ENCODE data around the gene MPI. TPM values are rescaled to one million over a fixed set of nuclear protein-coding genes. Genes with fewer than 3 reads are reported as not detected.

Gene MPI
- total RNA-seq, 1 experiment from 2014 or later: 30.8 TPM

GRCh38 chr15:74867466-74868038, 22.3 kb upstream of the MPI start:
- ChIA-PET POLR2A (interaction anchor here (1.6 kb wide), 1 partner anchor 39 kb away, joined by 5 read pairs; no protein-coding TSS in a partner anchor), CTCF (interaction anchor here (0.7 kb wide), 1 partner anchor 465 kb away, joined by 3 read pairs; no protein-coding TSS in a partner anchor)
- H3K9me3 Mint-ChIP-seq (ENCODE audit: unreplicated experiment): no peaks in the 10 kb centered on the region
- intact Hi-C loops (cut with micrococcal nuclease): no loop called here
- DNase-seq (ENCODE audit: unreplicated experiment): no peak
- no peaks in the 10 kb centered on the region for H3K27me3 Mint-ChIP-seq (ENCODE audit: insufficient read depth, unreplicated experiment)
- BruUV-seq (replicated peaks): no TSS peak
- H3K4me1 Mint-ChIP-seq (ENCODE audit: insufficient read depth, unreplicated experiment): peaks cover 49% of the 10 kb centered on the region
- peaks cover 10% of the 10 kb centered on the region for H3K36me3 Mint-ChIP-seq (ENCODE audit: insufficient read depth, unreplicated experiment)
- TF ChIP-seq, protein P1, sequence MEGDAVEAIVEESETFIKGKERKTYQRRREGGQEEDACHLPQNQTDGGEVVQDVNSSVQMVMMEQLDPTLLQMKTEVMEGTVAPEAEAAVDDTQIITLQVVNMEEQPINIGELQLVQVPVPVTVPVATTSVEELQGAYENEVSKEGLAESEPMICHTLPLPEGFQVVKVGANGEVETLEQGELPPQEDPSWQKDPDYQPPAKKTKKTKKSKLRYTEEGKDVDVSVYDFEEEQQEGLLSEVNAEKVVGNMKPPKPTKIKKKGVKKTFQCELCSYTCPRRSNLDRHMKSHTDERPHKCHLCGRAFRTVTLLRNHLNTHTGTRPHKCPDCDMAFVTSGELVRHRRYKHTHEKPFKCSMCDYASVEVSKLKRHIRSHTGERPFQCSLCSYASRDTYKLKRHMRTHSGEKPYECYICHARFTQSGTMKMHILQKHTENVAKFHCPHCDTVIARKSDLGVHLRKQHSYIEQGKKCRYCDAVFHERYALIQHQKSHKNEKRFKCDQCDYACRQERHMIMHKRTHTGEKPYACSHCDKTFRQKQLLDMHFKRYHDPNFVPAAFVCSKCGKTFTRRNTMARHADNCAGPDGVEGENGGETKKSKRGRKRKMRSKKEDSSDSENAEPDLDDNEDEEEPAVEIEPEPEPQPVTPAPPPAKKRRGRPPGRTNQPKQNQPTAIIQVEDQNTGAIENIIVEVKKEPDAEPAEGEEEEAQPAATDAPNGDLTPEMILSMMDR (IDR thresholded peaks at IDR 0.05; ENCODE audit: unreplicated experiment): no peak
- H3K27ac Mint-ChIP-seq (ENCODE audit: low read depth, unreplicated experiment): no peak overlapping the region
- H3K4me3 Mint-ChIP-seq (ENCODE audit: unreplicated experiment): no peak overlapping the region

- TF ChIP-seq, protein P1 (IDR thresholded peaks at IDR 0.05; ENCODE audit: unreplicated experiment): no peak
- intact Hi-C loops (cut with micrococcal nuclease): no loop called here
- ChIA-PET CTCF (interaction anchor here (0.9 kb wide), 1 partner anchor 38 kb away, joined by 3 read pairs; no protein-coding TSS in a partner anchor), POLR2A (interaction anchor here (1.6 kb wide), 1 partner anchor 38 kb away, joined by 5 read pairs; no protein-coding TSS in a partner anchor)
- BruUV-seq (replicated peaks): no TSS peak
- no peak overlapping the region for H3K4me3 Mint-ChIP-seq (ENCODE audit: unreplicated experiment)
- H3K36me3 Mint-ChIP-seq (ENCODE audit: insufficient read depth, unreplicated experiment): peaks cover 15% of the 10 kb centered on the region
- H3K27me3 Mint-ChIP-seq (ENCODE audit: insufficient read depth, unreplicated experiment): no peaks in the 10 kb centered on the region
- no peak for DNase-seq (ENCODE audit: unreplicated experiment)
- H3K9me3 Mint-ChIP-seq (ENCODE audit: unreplicated experiment): no peaks in the 10 kb centered on the region
- no peak overlapping the region for H3K27ac Mint-ChIP-seq (ENCODE audit: low read depth, unreplicated experiment)
- H3K4me1 Mint-ChIP-seq (ENCODE audit: insufficient read depth, unreplicated experiment): peaks cover 53% of the 10 kb centered on the region
Measured at GRCh38 chr15:74868059-74868458, 21.8 kb upstream of the MPI start.

DNA sequence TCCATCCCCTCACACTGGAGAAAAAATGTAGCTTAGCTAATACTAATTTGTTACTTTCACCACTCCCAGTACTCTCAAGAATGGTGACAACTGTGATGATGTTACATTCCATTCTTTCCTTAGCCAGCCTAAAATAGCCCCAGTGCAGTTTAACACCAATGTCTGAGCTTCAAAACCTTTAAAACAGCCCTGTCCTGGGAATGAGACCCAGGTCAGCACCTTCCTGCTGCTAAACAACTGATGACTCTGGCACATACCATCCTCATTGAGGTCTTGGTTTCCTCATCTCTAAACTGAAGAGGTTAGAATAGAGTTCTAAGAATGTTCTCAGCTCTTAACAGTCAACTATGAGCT, 20.5 kb upstream of the MPI start:
- no TSS peak for BruUV-seq (replicated peaks)
- no peaks in the 10 kb centered on the region for H3K9me3 Mint-ChIP-seq (ENCODE audit: unreplicated experiment)
- intact Hi-C loops (cut with micrococcal nuclease): no loop called here
- peak overlapping the region; percentile 70 for H3K4me3 Mint-ChIP-seq (ENCODE audit: unreplicated experiment)
- TF ChIP-seq, protein P1 (IDR thresholded peaks at IDR 0.05; ENCODE audit: unreplicated experiment): no peak
- H3K36me3 Mint-ChIP-seq (ENCODE audit: insufficient read depth, unreplicated experiment): peaks cover 16% of the 10 kb centered on the region
- ChIA-PET CTCF (interaction anchor here (0.6 to 2.4 kb wide), 10 partner anchors 25 to 220 kb away, joined by 3 to 24 read pairs (median 6); partner anchors contain the start of gene ULK3), POLR2A (interaction anchor here (0.6 to 2.9 kb wide), 9 partner anchors 10 to 51 kb away, joined by 4 to 29 read pairs (median 16); partner anchors contain the start of genes FAM219B, MPI and ULK3)
- peak overlapping the region; percentile 79 for H3K27ac Mint-ChIP-seq (ENCODE audit: low read depth, unreplicated experiment)
- DNase-seq (ENCODE audit: unreplicated experiment): no peak
- peaks cover 42% of the 10 kb centered on the region for H3K4me1 Mint-ChIP-seq (ENCODE audit: insufficient read depth, unreplicated experiment)
- H3K27me3 Mint-ChIP-seq (ENCODE audit: insufficient read depth, unreplicated experiment): no peaks in the 10 kb centered on the region

DNA sequence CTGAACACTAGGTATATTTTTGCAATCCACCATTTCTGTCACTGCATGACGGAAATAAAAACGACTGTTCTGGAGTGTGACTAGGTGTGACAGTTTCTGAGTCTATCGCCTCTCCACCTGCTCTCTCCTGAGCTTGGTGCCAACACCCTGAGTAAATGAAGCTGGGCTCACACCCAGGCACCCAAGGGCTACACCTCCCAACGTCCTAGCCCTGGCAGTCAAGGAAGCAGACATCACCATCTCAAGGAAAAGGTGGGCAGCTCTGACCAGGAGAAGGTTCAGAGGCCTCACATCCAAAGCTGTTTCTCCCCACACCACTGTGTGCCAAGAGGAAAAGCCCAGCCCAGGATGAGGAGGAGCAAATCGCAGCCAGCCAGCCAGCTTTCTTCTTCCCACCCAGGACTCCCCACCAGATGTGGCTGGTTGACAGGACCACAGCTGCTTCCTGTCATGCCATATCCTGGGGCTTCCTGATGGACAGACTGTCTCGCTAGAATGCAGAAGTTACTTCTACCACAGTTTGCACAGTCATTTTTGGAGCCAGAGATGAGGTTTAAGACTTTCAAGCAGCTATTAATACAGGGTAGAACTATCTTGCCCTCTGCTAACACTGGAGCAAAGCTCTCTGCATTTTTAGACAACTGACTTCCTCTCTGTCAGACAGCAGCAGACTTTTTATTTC, 20.0 kb upstream of the MPI start:
- ChIA-PET POLR2A (interaction anchor here (0.6 to 2.9 kb wide), 11 partner anchors 11 to 104 kb away, joined by 3 to 29 read pairs (median 6); partner anchors contain the start of genes FAM219B, MPI and ULK3), CTCF (interaction anchor here (0.6 to 2.4 kb wide), 13 partner anchors 25 to 431 kb away, joined by 3 to 24 read pairs (median 5); partner anchors contain the start of gene ULK3)
- Mint-ChIP-seq H3K27ac (ENCODE audit: low read depth, unreplicated experiment) (peak overlapping the region; percentile 79), H3K4me3 (ENCODE audit: unreplicated experiment) (peak overlapping the region; percentile 70), H3K9me3 (ENCODE audit: unreplicated experiment) (no peaks in the 10 kb centered on the region), H3K27me3 (ENCODE audit: insufficient read depth, unreplicated experiment) (no peaks in the 10 kb centered on the region), H3K4me1 (ENCODE audit: insufficient read depth, unreplicated experiment) (peaks cover 39% of the 10 kb centered on the region), H3K36me3 (ENCODE audit: insufficient read depth, unreplicated experiment) (peaks cover 16% of the 10 kb centered on the region)
- intact Hi-C loops (cut with micrococcal nuclease): no loop called here
- BruUV-seq (replicated peaks): no TSS peak
- no peak for DNase-seq (ENCODE audit: unreplicated experiment)
- TF ChIP-seq, protein P1 (IDR thresholded peaks at IDR 0.05; ENCODE audit: unreplicated experiment): no peak
